Gastrocnemius medialis (tissue), 4 donors: ENCODE data around the gene DDR1.
"Not testable (repeated sequence)": the region's sequence is repeated elsewhere in the genome, so short reads cannot be mapped to it uniquely, and the experiment has no call there.

Experiments used
- POLR2A ChIP-seq, 2 donors: fragments of 450-650 bp; IDR thresholded peaks; one replicate each; pipeline ENCODE4 v1.6.1; 2017; ENCODE audit warnings: antibody characterized with exemption in 2 of 2, mild to moderate bottlenecking in 2 of 2, moderate library complexity in 2 of 2
- TF ChIP-seq, protein P1 (sequence below), 5 experiments: fragments of 450-650 bp in 3 of 5; fragments of 200-600 bp in 2 of 5; sonication (generic) in 2 of 5; IDR thresholded peaks in 4 of 5; conservative IDR thresholded peaks in 1 of 5; 1 replicate in 4 of 5; 2 replicates in 1 of 5; pipeline ENCODE4 v1.5.1; 2016 to 2019; ENCODE audit warnings: antibody characterized with exemption in 5 of 5, mild to moderate bottlenecking in 3 of 5, moderate library complexity in 3 of 5

GRCh38 chr6:30902196-30902595 is 17.9 kb downstream of the DDR1 start:
- TF ChIP-seq POLR2A (IDR thresholded peaks at IDR 0.05): not testable (repeated sequence)
- TF ChIP-seq, protein P1, sequence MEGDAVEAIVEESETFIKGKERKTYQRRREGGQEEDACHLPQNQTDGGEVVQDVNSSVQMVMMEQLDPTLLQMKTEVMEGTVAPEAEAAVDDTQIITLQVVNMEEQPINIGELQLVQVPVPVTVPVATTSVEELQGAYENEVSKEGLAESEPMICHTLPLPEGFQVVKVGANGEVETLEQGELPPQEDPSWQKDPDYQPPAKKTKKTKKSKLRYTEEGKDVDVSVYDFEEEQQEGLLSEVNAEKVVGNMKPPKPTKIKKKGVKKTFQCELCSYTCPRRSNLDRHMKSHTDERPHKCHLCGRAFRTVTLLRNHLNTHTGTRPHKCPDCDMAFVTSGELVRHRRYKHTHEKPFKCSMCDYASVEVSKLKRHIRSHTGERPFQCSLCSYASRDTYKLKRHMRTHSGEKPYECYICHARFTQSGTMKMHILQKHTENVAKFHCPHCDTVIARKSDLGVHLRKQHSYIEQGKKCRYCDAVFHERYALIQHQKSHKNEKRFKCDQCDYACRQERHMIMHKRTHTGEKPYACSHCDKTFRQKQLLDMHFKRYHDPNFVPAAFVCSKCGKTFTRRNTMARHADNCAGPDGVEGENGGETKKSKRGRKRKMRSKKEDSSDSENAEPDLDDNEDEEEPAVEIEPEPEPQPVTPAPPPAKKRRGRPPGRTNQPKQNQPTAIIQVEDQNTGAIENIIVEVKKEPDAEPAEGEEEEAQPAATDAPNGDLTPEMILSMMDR (IDR thresholded peaks at IDR 0.05 in 4 of 5, conservative IDR thresholded peaks at IDR 0.05 in 1 of 5): not testable (repeated sequence)
